Rectal smooth muscle tissue (tissue), 1 donor: ENCODE results near the gene CFAP119.
A peak's percentile ranks its signal among the peaks of the same experiment; 100 is the strongest.

ENCODE experiments used
- H3K27ac ChIP-seq: one replicate; pipeline ENCODE4 v1.7.0; 2013; ENCODE audit warnings: low read depth, low read length, inconsistent platforms
- H3K27me3 ChIP-seq: one replicate; pipeline ENCODE4 v1.7.0; 2013; ENCODE audit warnings: low read length; ENCODE audit not compliant: control insufficient read depth, insufficient read depth
- H3K36me3 ChIP-seq: one replicate; pipeline ENCODE4 v1.7.0; 2013; ENCODE audit warnings: low read length; ENCODE audit not compliant: control insufficient read depth, insufficient read depth
- H3K4me1 ChIP-seq: one replicate; pipeline ENCODE4 v1.7.0; 2013; ENCODE audit warnings: low read length; ENCODE audit not compliant: control insufficient read depth, insufficient read depth
- H3K4me3 ChIP-seq: one replicate; pipeline ENCODE4 v1.7.0; 2013; ENCODE audit warnings: low read length
- H3K9ac ChIP-seq: one replicate; pipeline ENCODE4 v1.7.0; 2013; ENCODE audit warnings: low read length

The CFAP119 gene

GRCh38 chr16:30764816-30765465 is 3.1 kb upstream of the CFAP119 start:
- Histone ChIP-seq H3K4me3 (no peak overlapping the region), H3K36me3 (peaks cover 47% of the 10 kb centered on the region), H3K9ac (no peak overlapping the region), H3K27me3 (no peaks in the 10 kb centered on the region), H3K4me1 (peaks cover 19% of the 10 kb centered on the region), H3K27ac (no peak overlapping the region)

- Histone ChIP-seq H3K4me3 (no peak overlapping the region), H3K4me1 (peaks cover 19% of the 10 kb centered on the region), H3K27me3 (no peaks in the 10 kb centered on the region), H3K27ac (no peak overlapping the region), H3K9ac (no peak overlapping the region), H3K36me3 (peaks cover 42% of the 10 kb centered on the region)
Measured at GRCh38 chr16:30764086-30764485, 2.2 kb upstream of the CFAP119 start.

GRCh38 chr16:30762991-30763725 is 1.3 kb upstream of the CFAP119 start:
- Histone ChIP-seq H3K9ac (no peak overlapping the region), H3K4me3 (peak overlapping the region; percentile 96), H3K27ac (peak overlapping the region; percentile 72), H3K4me1 (peaks cover 19% of the 10 kb centered on the region), H3K36me3 (peaks cover 33% of the 10 kb centered on the region), H3K27me3 (no peaks in the 10 kb centered on the region)

GRCh38 chr16:30761427-30761927 is 385 bp downstream of the CFAP119 start:
- Histone ChIP-seq H3K9ac (no peak overlapping the region), H3K4me3 (peak overlapping the region; percentile 94), H3K4me1 (peaks cover 19% of the 10 kb centered on the region), H3K27me3 (no peaks in the 10 kb centered on the region), H3K36me3 (peaks cover 30% of the 10 kb centered on the region), H3K27ac (peak overlapping the region; percentile 24)

GRCh38 chr16:30760577-30761426 is 1.1 kb downstream of the CFAP119 start:
- no peak overlapping the region for H3K27ac ChIP-seq
- H3K36me3 ChIP-seq: peaks cover 30% of the 10 kb centered on the region
- no peaks in the 10 kb centered on the region for H3K27me3 ChIP-seq
- no peak overlapping the region for H3K9ac ChIP-seq
- peak overlapping the region; percentile 94 for H3K4me3 ChIP-seq
- peaks cover 19% of the 10 kb centered on the region for H3K4me1 ChIP-seq

- peaks cover 19% of the 10 kb centered on the region for H3K4me1 ChIP-seq
- H3K27me3 ChIP-seq: no peaks in the 10 kb centered on the region
- peaks cover 26% of the 10 kb centered on the region for H3K36me3 ChIP-seq
- no peak overlapping the region for H3K27ac ChIP-seq
- no peak overlapping the region for H3K4me3 ChIP-seq
- H3K9ac ChIP-seq: no peak overlapping the region
Measured at GRCh38 chr16:30760001-30760559, 1.8 kb downstream of the CFAP119 start.

- Histone ChIP-seq H3K9ac (no peak overlapping the region), H3K4me1 (peaks cover 19% of the 10 kb centered on the region), H3K4me3 (no peak overlapping the region), H3K36me3 (peaks cover 17% of the 10 kb centered on the region), H3K27me3 (no peaks in the 10 kb centered on the region), H3K27ac (no peak overlapping the region)
Measured at GRCh38 chr16:30758988-30759491, 2.8 kb downstream of the CFAP119 start.

- Histone ChIP-seq H3K4me1 (peaks cover 7% of the 10 kb centered on the region), H3K36me3 (peaks cover 21% of the 10 kb centered on the region), H3K4me3 (no peak overlapping the region), H3K9ac (no peak overlapping the region), H3K27me3 (no peaks in the 10 kb centered on the region), H3K27ac (no peak overlapping the region)
Measured at GRCh38 chr16:30757316-30757715, 4.5 kb downstream of the CFAP119 start.

- peaks cover 21% of the 10 kb centered on the region for H3K36me3 ChIP-seq
- H3K4me3 ChIP-seq: no peak overlapping the region
- H3K27me3 ChIP-seq: no peaks in the 10 kb centered on the region
Measured at GRCh38 chr16:30756781-30757100, 5.1 kb downstream of the CFAP119 start.

GRCh38 chr16:30755955-30756780 is 5.7 kb downstream of the CFAP119 start:
- Histone ChIP-seq H3K4me1 (peaks cover 4% of the 10 kb centered on the region), H3K4me3 (no peak overlapping the region), H3K36me3 (peaks cover 25% of the 10 kb centered on the region), H3K27ac (no peak overlapping the region), H3K27me3 (no peaks in the 10 kb centered on the region), H3K9ac (no peak overlapping the region)

More at GRCh38 chr16:30756781-30757100, 5.1 kb downstream of the CFAP119 start:
- Histone ChIP-seq H3K27ac (no peak overlapping the region), H3K4me1 (peaks cover 7% of the 10 kb centered on the region), H3K9ac (no peak overlapping the region)

- H3K9ac ChIP-seq: no peak overlapping the region
- H3K4me3 ChIP-seq: no peak overlapping the region
- H3K27me3 ChIP-seq: no peaks in the 10 kb centered on the region
- no peak overlapping the region for H3K27ac ChIP-seq
- H3K36me3 ChIP-seq: peaks cover 25% of the 10 kb centered on the region
- no peaks in the 10 kb centered on the region for H3K4me1 ChIP-seq
Measured at GRCh38 chr16:30753596-30753995, 8.3 kb downstream of the CFAP119 start.
